Stimulated activated CD8-positive, alpha-beta memory T cell treated with anti-CD3 and anti-CD28 coated beads, Interleukin-7, amount 100 ng/mL, for 48 hours (primary cell): ENCODE data around the gene ACKR3.

Experiments used
- DNase-seq, 2 donors: peaks; one replicate each; pipeline ENCODE4 v3.0.0-alpha.2; 2020; ENCODE audit warnings: low read depth in 1 of 2; ENCODE audit errors: extremely low read depth in 1 of 2

ACKR3 gene

GRCh38 chr2:236582968-236583367 is 13.3 kb downstream of the ACKR3 start:
- no peak for DNase-seq

- DNase-seq: no peak
These were observed 14.1 kb downstream of the ACKR3 start for GRCh38 chr2:236583621-236584203.

GRCh38 chr2:236584521-236585384 is 15.1 kb downstream of the ACKR3 start:
- no peak for DNase-seq

- DNase-seq: no peak
These were observed 16.3 kb downstream of the ACKR3 start for GRCh38 chr2:236585966-236586365.

- no peak for DNase-seq
These were observed 18.5 kb downstream of the ACKR3 start for GRCh38 chr2:236587861-236588815.

- DNase-seq: no peak
These were observed 19.4 kb downstream of the ACKR3 start for GRCh38 chr2:236588932-236589592.

GRCh38 chr2:236590846-236591245 is 21.2 kb downstream of the ACKR3 start:
- DNase-seq: no peak

- no peak for DNase-seq
These were observed 23.2 kb downstream of the ACKR3 start for GRCh38 chr2:236592821-236593220.

- no peak for DNase-seq
These were observed 23.9 kb downstream of the ACKR3 start for GRCh38 chr2:236593531-236593930.

- no peak for DNase-seq
These were observed 24.3 kb downstream of the ACKR3 start for GRCh38 chr2:236593956-236594355.

GRCh38 chr2:236597629-236598028 is 28.0 kb downstream of the ACKR3 start:
- DNase-seq: no peak

GRCh38 chr2:236599059-236599458 is 29.4 kb downstream of the ACKR3 start:
- DNase-seq: no peak

- DNase-seq: no peak
These were observed 30.5 kb downstream of the ACKR3 start for GRCh38 chr2:236600158-236600557.

GRCh38 chr2:236600892-236601291 is 31.3 kb downstream of the ACKR3 start:
- no peak for DNase-seq

- DNase-seq: no peak
These were observed 31.9 kb downstream of the ACKR3 start for GRCh38 chr2:236601316-236602202.

- DNase-seq: no peak
These were observed 33.1 kb downstream of the ACKR3 start for GRCh38 chr2:236602678-236603077.

- no peak for DNase-seq
These were observed 33.9 kb downstream of the ACKR3 start for GRCh38 chr2:236603361-236604015.

- no peak for DNase-seq
These were observed 35.1 kb downstream of the ACKR3 start for GRCh38 chr2:236604575-236605344.

GRCh38 chr2:236605345-236605734 is 35.7 kb downstream of the ACKR3 start:
- DNase-seq: no peak
